GM19035 (cell line): ENCODE data around the gene IGSF21.

ENCODE experiments used
- ATAC-seq: cut with Tn5 transposase; IDR thresholded peaks from one replicate; pipeline ENCODE4 v1.9.1; 2021; ENCODE audit not compliant: unreplicated experiment

IGSF21 gene

DNA sequence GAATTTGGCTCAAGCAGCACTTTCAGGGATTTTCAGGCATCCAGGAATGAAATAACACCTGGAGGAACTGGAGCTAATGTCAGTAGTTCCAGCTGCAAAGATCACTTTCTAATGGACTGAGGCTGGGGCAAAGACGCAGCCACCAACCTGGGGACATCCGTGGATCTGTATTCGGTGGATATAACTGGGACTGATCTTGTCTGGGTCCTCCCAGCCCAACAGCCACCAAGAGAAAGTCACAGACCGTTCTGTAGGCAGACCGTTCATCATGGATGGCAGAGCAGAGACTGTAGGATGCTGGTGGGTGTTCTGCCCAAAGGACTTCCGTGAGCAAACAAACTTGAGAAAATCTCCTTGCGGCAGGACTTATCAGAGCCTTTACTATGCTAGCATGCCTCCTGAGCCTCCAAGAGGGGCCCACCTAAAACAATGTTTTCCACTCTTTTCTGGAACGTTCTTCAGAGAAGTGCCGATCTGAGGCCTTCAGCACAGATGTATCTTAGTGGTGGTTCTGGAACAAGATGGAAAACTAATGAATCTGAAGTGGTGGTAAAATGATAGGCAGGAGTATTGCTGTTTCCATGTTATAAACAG is 287.1 kb downstream of the IGSF21 start:
- no peak for ATAC-seq

DNA sequence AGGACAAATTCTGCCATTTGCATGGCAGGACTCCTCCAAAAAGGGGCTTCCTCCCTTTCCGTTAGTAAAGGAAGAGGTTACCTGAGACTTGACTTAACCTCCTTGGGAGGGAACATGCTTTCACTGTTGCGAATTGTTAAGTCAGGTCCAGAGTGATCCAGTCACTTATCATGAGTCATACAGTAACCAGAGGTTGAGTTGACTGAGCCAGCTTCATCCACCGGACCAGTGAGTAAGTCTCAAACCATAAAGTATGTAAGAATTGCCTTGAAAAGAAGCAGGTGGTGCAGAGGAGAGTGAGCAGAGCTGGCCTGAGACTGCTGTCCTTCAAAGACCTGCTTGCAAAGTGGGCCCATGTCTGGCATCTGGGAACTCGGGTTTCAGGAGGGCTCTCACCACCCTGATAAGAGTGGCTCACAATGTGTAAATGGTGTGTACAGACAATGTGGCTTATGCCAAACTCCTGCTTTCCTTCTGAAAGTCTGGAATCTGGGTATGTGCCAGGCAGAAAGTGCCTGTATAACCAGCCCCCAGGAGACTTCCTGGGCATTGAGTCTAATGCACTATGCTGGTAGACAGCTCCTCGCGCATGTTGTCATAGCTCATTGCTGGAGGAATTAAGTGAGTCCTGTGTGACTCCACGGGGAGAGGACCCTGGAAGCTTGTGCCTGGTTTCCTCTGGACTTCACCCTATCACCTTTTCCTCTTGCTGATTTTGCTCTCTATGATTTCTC is 288.8 kb downstream of the IGSF21 start:
- no peak for ATAC-seq

DNA sequence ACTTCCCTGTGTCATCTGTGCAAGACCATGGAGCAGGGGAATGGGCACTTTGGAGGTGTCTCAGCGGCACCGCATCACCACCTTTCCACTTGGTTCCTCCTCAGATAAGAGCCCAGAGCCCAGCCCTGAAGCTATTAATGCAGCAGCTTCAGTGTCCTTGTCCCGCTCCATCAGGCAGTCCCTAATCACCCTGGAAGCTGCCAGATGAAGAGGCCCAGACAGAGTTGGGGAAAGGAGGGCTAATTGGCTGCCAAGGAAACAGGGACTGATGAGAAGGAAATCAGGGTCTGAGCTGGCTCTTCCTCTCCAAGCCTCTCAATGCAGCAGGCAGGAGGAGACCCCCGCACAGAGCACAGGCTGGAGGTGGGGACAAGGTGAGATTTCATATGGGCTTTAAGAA is 290.0 kb downstream of the IGSF21 start:
- ATAC-seq, result no peak

DNA sequence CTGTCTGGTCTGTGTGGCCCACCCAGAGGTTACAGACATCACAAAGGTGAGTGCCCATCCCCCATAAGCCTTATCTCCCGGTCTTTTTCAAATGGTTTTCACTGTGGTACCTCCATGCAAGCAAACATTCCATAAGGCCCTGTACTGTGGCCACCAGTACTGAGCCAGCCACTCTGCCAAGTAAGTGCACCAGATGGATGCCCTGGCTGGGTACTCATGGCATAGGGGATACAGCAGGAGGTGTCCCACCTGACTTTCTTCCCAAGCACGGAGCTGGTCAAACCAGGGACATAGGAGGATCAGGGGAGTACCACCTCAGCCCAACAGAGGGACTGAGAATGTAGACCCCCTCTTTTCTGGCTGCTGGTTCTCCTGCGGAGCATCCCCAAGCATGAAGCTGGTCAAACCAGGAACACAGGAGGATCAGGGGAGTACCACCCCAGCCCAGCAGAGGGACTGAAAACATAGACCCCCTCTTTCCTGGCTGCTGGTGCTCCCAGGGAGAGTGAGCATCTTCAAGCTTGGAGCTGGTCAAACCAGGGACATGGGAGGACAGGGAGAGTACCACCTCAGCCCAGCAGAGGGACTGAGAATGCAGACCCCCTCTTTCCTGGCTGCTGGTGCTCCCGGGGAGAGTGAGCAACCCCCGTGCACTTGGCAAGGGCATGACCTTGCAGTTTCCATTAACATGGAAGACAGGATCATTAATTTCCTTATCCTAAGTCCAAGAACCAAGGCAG is 291.4 kb downstream of the IGSF21 start:
- no peak for ATAC-seq

DNA sequence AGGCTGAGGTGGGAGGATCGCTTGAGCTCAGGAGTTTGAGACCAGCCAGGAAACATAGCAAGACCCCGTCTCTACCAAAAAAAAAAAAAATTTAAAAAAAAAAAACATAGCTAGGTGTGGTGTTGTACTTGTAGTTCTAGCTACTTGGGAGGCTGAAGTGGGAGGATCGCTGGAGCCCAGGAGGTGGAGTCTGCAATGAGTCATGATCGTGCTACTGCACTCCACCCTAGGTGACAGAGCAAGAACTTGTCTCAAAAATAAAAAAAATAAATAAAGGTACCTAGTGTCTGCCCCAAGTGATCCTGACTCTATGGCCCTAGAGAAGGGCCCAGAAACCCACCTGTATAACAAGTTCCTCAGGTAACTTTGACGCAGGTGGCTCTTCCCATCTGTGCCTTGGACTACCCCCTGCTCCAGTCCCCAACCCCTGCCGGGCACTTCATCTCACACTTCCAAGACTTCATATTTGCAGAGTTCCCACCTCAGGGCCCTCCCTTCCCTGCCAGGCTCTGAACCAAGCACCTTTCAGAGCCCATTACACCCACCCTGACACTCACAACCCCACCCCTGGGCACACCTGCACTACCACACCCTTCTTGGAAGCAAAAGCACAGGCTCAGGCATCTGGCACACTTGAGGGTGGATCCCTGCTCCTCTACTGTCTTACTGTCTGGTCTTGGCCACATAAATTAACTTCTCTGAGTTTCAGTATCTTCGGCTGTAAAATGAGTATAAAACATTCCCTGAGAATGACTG is 292.9 kb downstream of the IGSF21 start:
- no peak for ATAC-seq

DNA sequence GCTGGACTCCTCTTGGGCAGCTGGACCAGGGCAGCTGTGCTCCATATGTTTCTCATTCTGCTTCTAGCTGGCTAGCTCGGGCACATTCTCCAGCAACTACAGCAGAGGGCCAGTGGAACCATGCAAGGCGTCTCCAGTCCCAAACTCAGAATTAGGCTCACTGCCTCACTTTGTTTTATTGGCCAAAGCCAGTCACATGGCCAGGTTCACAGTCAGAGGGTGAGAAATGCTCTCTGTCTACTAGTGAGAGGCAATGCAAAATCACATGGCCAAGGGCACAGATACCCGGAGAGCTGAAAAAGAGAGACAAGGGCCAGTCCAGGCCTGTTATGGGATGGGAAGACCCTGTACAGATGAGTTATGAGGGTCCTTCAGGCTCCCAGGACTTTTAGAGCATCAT is 294.3 kb downstream of the IGSF21 start:
- ATAC-seq, result no peak

DNA sequence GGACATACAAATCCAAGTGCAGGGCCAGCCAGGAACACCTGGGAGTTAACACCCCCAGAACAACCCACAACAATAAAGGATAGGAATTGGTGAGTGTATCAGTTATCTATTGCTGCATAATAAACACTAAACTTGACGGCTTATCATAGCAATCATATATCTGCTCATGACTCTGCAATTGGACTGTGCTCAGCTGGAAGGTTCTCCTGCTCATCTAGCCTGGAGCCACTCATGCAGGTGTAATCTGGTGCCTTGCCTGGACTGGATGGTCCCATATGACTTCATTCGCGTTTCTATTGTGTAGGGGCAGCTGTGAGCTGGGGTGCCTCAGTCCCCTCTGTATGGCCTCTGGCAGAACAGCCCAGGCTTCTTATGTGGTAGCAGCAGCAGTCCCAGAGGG is 296.9 kb downstream of the IGSF21 start:
- no peak for ATAC-seq

DNA sequence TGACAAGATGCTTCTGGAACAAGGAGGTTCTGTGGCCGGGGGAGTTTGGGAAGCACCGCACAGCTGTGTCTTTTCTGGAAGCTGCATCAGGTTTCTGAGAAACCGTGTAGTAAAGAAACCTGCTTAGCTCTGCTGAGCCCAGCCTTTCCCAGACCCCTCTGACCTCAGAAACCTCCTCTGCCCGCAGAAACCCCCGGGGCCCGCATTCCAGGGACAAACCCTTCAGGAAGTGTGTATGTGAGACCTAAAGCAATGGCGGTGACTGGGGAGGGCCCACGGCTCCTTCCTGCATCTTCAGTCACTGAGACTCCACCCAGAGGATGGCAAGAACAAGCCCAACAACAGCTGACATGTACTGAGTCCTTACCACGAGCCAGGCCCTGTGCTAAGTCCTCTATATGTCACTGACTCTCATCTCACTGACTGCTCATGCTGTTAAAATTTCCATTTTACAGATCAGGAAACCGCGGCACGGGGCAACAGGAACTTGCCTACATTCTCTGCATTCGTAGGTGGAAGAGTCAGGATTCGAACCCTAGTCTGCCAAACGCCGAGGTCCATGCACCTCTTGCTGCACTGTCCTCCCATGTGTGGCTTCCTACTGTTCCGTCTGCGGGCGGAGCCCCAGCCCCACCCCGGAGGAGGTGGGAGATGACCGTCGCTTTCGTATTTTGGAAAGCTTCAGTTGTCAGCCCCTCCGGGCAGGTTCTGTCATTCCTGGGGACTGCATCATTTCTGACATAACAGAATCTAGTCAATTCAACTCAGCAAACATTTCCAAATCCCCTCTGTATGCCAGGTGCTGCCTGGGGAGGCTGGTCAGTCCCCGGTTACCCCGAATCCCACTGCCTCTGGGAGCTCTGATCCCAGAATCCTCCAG is 299.8 kb downstream of the IGSF21 start:
- no peak for ATAC-seq

DNA sequence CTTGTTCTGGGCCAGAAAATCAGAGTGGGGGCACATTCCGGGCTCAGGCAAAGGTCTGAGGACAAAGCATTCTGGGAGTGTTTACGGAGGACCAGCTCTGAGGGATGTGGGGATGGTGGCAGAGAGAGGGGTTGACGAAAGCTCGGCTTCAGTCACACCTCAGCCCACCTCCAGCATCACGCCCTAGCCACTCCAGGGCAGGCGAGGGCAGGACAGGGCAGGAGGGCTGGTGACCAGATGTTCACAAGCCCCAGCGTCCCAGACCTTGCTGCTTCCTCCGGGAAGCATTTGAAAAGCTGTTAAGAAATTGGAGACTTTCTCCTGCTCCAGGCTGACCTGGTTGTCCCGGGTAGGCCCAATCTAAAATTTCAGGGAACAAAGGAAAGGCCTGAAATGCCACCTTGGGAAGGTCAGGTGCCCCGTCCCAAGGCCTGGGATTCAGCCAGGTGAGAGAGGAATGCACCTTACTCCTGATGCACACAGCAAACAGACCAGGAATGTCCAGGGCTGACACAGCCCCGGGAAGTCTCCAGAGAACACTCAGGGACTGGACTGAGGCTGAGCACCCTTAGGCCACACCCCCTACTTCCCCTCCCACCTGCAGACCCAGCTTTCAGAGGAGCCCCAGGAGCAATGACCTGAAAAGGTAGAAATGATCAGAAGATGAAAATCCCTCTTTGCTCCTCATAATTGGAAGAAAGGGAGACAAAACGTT is 301.2 kb downstream of the IGSF21 start:
- ATAC-seq, result no peak

DNA sequence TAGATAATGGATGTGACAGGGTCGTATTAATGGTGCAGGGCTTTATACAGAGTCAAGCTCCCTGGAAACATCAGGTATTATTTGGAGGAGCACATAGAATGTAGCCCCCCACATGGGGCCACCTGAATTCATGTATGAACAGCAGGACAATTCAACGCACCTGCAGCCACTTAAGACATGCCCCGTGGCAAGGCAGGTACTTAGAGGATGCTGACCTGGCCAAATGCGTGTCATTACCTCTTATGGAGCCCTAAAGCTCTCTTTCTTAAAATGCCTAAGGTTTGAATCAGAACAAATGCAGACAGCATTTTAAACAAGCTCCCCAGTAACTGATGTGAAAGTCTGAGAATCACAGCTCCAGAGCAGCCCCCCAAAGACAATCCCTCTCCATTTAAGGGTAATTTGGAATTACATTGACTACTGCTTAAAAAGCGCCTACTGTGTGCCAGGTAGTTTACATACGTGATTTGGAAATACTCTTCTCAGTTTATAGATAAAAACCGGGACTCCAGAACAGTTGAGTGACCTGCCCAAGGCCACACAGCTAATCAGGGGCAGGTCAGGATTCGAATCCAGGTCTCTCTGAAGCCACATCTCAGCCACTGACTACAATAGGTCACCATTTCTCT is 302.1 kb downstream of the IGSF21 start:
- no peak for ATAC-seq

DNA sequence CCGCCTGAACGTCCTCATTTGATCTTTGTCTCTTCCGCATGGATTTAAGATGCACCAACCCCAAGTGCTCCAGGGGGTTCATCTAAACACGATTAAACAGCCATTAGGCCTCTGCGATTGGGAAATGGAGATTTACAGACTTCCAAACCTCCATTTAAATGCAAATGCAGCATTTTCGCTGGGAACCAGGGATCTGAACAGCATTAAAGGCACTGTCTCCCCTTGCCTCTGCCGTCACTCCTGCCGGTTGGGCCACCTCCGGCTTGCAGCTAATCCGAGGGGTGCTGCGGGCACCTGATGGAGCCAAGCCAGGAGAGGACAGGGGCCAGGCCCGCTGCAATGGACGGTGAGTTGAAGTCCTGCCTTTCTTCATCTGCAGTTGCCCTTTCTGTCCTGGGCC is 302.8 kb downstream of the IGSF21 start:
- ATAC-seq, result no peak

DNA sequence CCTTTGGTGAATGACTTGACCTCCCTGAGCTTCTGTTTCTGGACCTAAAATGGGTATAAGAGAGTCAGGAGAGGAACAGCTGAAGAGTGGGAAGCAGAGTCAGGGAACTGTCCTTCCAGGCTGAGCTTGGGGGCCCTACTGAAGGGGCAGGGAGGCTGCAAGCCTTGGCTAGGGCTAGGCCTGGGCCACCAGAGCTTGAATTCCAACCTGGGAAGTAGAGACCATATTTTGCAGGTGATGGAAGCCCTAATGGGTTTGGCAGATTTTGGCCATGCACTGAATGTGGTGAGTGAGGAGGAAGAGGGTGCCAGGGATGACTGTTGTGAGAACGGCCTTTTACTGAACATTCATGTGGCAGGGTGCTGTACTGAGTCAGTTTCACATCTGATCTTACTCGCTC is 303.7 kb downstream of the IGSF21 start:
- ATAC-seq, result no peak

DNA sequence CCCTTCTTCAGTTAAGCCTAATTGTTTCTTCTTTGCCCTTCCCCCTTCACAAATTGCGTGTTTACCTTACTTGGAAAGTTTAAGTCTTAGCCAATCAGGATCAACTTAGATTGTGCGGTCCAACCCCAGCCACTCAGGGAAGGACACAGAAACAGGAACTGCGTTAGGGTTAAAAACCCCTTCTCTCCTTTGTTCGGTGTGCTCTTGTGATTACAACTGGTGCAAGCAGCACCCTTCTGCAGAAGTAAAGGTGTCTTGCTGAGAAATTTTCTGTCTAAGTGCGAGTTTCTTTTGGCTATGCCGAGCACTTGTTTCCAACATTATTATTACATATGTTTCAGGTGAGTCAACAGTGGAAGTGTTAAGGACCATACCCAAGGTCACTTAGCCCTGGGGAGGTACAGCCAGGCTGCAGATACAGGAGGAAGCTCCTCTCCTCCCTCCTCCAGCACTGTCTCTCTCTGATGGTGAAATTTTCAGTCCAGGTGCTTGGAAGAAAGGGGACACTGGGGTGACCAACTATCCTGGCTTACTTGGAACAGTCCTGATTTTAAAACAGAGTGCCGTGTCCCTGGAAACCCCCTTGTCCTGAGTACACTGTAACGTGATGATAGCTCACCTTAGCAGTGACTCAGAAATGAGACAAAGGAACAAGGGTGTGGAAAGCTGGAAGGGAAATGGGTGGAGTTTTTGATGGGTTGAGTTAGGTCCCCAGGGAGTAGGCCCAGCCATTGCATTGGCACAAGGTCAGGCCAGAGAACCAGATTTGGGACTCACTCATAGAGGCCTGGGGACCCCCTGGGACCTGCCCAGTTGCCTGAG is 304.4 kb downstream of the IGSF21 start:
- ATAC-seq, result no peak

DNA sequence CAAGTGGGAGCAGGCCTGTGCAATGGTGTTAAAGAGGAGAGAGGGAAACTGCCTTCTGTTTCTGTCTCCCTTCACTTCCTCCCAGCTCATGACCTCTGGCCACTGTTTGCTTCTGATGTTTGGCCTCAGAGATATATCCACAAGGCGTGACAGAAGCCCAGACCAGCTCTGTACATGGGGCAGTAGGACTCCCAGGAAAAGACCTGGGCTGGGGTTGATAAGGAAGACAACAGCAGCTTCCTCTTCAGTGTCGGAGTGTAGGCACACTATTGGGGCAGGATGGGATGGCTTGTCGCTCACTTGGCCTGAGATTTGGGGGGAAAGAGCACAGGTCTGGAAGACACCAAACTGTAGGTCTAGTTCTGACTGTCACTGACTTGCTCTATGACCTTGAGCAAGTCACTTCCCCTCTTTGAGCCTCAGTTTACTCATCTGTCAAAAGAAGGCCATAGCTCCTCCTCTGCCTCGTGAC is 305.3 kb downstream of the IGSF21 start:
- ATAC-seq, result no peak

DNA sequence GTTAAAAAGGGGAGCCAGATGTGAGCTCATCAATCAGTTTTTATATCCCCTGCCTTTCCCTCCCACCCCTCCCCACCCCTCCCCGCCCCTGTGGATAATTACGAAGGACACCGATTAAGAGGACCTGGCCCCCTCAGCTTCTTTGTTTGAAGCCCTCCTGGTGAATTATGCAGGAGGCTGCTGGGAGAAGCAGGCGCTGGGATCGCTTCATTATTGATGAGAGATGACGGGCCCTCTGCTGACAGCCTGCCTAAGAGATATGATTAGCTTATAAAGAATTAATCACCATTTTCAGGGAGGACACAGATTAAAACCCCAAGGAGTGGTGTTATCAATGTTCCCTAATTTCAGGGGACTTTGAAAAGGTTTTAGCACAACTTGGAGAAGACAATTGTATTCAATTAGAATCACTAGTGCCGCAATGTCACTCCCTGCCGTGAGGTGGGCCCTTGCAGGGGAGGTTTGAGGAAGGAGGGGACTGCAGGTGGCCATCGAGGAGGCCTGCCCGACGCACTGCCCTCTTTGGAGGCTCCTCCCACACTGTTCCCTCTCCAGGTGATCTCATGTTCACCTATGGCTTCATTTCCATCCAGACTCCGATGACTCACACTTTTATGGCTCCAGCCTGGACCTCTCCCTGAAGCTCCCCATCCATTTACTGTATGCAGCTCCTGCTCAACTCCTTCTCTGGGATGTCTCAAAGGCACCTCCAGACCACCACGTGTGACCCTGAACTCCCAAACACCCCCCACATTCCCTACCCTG is 306.1 kb downstream of the IGSF21 start:
- ATAC-seq, result no peak

DNA sequence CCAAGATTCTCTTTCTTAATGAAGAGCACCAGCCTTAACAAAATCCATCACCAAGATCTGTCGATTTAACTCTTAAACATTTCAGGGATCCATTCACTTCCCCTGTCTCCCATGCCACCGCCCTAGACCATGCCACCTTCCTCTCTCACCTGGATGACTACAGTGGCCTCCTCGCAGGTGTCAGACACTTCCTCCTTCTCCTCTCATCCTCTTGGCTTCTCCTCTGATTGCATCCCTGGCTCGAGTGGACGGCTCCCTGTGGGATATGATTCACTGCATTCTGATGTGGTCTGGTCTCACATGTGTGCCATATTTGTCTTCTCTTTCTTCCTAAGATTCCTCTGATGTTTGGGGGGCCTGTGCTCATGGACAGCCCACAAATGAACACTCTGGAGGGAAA is 306.7 kb downstream of the IGSF21 start:
- no peak for ATAC-seq

DNA sequence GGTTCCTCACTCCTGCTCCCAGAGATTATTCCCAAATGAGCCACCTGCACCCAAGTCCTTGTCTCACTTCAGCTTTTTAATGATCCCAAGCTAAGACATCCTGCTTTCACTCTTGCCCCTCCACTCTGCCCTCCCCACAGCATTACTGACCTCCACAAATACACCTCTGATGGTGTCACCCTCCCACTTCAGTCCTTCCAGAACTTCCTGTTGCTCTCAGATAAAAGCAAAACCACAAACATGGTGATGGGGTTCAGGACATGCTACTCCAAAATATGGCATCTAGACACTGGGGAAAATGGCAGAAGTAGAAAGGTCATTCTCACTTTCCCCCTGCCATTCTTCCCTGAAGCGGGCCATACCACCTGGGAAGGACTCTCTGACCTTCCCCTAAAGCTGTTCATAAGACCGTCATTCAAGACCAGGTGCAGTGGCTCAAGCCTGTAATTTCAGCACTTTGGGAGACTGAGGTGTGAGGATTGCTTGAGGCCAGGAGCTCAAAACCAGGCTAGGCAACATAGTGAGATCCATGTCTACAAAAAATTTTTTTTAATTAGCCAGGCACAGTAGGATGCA is 307.4 kb downstream of the IGSF21 start:
- no peak for ATAC-seq
